HEK293 (cell line): ENCODE measurements around the gene CHCHD10.

ENCODE experiments used
- CTCF ChIA-PET: fragments of 350-600 bp; formaldehyde crosslinking; extraction: SDS; loops from one replicate; lab custom pipeline; 2021; ENCODE audit warnings: antibody characterized with exemption; lab: Yijun Ruan, JAX
- POLR2A ChIA-PET: fragments of 300-600 bp; formaldehyde crosslinking; extraction: SDS; loops from one replicate; lab custom pipeline; 2020; ENCODE audit warnings: antibody characterized with exemption, inconsistent platforms; lab: Yijun Ruan, JAX
- H3K27ac ChIP-seq: fragments of 200-500 bp; sonication (Bioruptor generic); 2 replicates; pipeline ENCODE4 v1.5.1; 2014; ENCODE audit warnings: low read depth, low read length, control low read depth, inconsistent platforms; ENCODE audit errors: extremely low read depth
- H3K36me3 ChIP-seq, 2 experiments: fragments of 200-500 bp in 1 of 2; sonication (Bioruptor generic) in 1 of 2; 1 replicate in 1 of 2; 2 replicates in 1 of 2; pipeline ENCODE4 v1.5.1; 2014 to 2017; ENCODE audit warnings: inconsistent platforms in 2 of 2, low read length in 2 of 2; ENCODE audit not compliant: control insufficient read depth in 2 of 2, insufficient read depth in 1 of 2
- H3K4me1 ChIP-seq: fragments of 200-500 bp; sonication (Bioruptor generic); 2 replicates; pipeline ENCODE4 v1.5.1; 2014; ENCODE audit warnings: mild to moderate bottlenecking, low read length, inconsistent platforms; ENCODE audit not compliant: control insufficient read depth, insufficient read depth
- H3K4me3 ChIP-seq: 2 replicates; pipeline ENCODE4 v1.5.1; 2011; ENCODE audit warnings: low read depth, mild to moderate bottlenecking, control low read depth, low read length, moderate library complexity
- H3K9me3 ChIP-seq: fragments of 200-500 bp; sonication (Bioruptor generic); 2 replicates; pipeline ENCODE4 v1.5.1; 2014; ENCODE audit warnings: low read depth, low read length, inconsistent platforms; ENCODE audit not compliant: control insufficient read depth, insufficient read depth
- IKZF3 ChIP-seq: fragments of 450-650 bp; IDR thresholded peaks from 2 replicates; pipeline ENCODE4 v1.5.0; 2018; ENCODE audit warnings: missing biosample characterization, mild to moderate bottlenecking, missing genetic modification characterization, moderate library complexity
- OVOL3 ChIP-seq: fragments of 450-650 bp; formaldehyde crosslinking; IDR thresholded peaks from 2 replicates; pipeline ENCODE4 v1.5.1; 2016; ENCODE audit warnings: missing biosample characterization, missing genetic modification characterization
- PRDM2 ChIP-seq: fragments of 450-650 bp; formaldehyde crosslinking; IDR thresholded peaks from 2 replicates; pipeline ENCODE4 v1.5.1; 2016; ENCODE audit warnings: missing biosample characterization, missing genetic modification characterization, borderline replicate concordance
- SALL2 ChIP-seq: fragments of 450-650 bp; formaldehyde crosslinking; IDR thresholded peaks from 2 replicates; pipeline ENCODE4 v1.5.0; 2017; ENCODE audit warnings: missing biosample characterization, mild to moderate bottlenecking, missing genetic modification characterization, borderline replicate concordance
- TCF7L2 ChIP-seq: IDR thresholded peaks from 2 replicates; pipeline ENCODE4 v1.6.1; 2011; ENCODE audit warnings: low read depth, mild to moderate bottlenecking, inconsistent platforms, low read length, moderate library complexity, borderline replicate concordance
- ZBTB44 ChIP-seq: fragments of 450-650 bp; IDR thresholded peaks from 2 replicates; pipeline ENCODE4 v1.5.1; 2018; ENCODE audit warnings: missing biosample characterization, mild to moderate bottlenecking, missing genetic modification characterization
- ZNF148 ChIP-seq: fragments of 450-650 bp; formaldehyde crosslinking; IDR thresholded peaks from 2 replicates; pipeline ENCODE4 v1.5.0; 2017; ENCODE audit warnings: missing biosample characterization, missing genetic modification characterization, borderline replicate concordance
- ZNF169 ChIP-seq: fragments of 450-650 bp; formaldehyde crosslinking; IDR thresholded peaks from 2 replicates; pipeline ENCODE4 v1.5.1; 2016; ENCODE audit warnings: missing biosample characterization, missing genetic modification characterization
- ZNF184 ChIP-seq: fragments of 450-650 bp; IDR thresholded peaks from 2 replicates; pipeline ENCODE4 v1.5.1; 2018; ENCODE audit warnings: missing biosample characterization, mild to moderate bottlenecking, missing genetic modification characterization
- ZNF2 ChIP-seq: fragments of 450-650 bp; formaldehyde crosslinking; IDR thresholded peaks from 2 replicates; pipeline ENCODE4 v1.5.1; 2016; ENCODE audit warnings: missing biosample characterization, missing genetic modification characterization
- ZNF214 ChIP-seq: fragments of 450-650 bp; formaldehyde crosslinking; IDR thresholded peaks from 2 replicates; pipeline ENCODE4 v1.5.1; 2017; ENCODE audit warnings: missing biosample characterization, mild to moderate bottlenecking, missing genetic modification characterization, borderline replicate concordance
- ZNF223 ChIP-seq: fragments of 450-650 bp; formaldehyde crosslinking; IDR thresholded peaks from 2 replicates; pipeline ENCODE4 v1.5.1; 2016; ENCODE audit warnings: missing biosample characterization, missing genetic modification characterization
- ZNF302 ChIP-seq: fragments of 450-650 bp; formaldehyde crosslinking; IDR thresholded peaks from 2 replicates; pipeline ENCODE4 v1.5.1; 2016; ENCODE audit warnings: missing biosample characterization, missing genetic modification characterization, low read depth
- ZNF311 ChIP-seq: fragments of 450-650 bp; formaldehyde crosslinking; IDR thresholded peaks from 2 replicates; pipeline ENCODE4 v1.5.1; 2017; ENCODE audit warnings: missing biosample characterization, missing genetic modification characterization, borderline replicate concordance
- ZNF350 ChIP-seq: fragments of 450-650 bp; formaldehyde crosslinking; IDR thresholded peaks from 2 replicates; pipeline ENCODE4 v1.5.0; 2017; ENCODE audit warnings: missing biosample characterization, mild to moderate bottlenecking, missing genetic modification characterization
- ZNF391 ChIP-seq: fragments of 450-650 bp; formaldehyde crosslinking; IDR thresholded peaks from 2 replicates; pipeline ENCODE4 v1.5.1; 2016; ENCODE audit warnings: low read depth, missing biosample characterization, missing genetic modification characterization, borderline replicate concordance
- ZNF426 ChIP-seq: fragments of 450-650 bp; formaldehyde crosslinking; IDR thresholded peaks from 2 replicates; pipeline ENCODE4 v1.5.1; 2017; ENCODE audit warnings: missing biosample characterization, missing genetic modification characterization, mild to moderate bottlenecking, inconsistent platforms, moderate library complexity
- ZNF548 ChIP-seq: fragments of 450-650 bp; formaldehyde crosslinking; IDR thresholded peaks from 2 replicates; pipeline ENCODE4 v1.5.1; 2016; ENCODE audit warnings: missing biosample characterization, missing genetic modification characterization
- ZNF555 ChIP-seq: fragments of 450-650 bp; formaldehyde crosslinking; conservative IDR thresholded peaks from 2 replicates; pipeline ENCODE4 v1.5.1; 2017; ENCODE audit warnings: missing biosample characterization, mild to moderate bottlenecking, missing genetic modification characterization, inconsistent platforms
- ZNF658 ChIP-seq: fragments of 450-650 bp; formaldehyde crosslinking; IDR thresholded peaks from 2 replicates; pipeline ENCODE4; 2016; ENCODE audit warnings: missing biosample characterization, missing genetic modification characterization
- ZNF777 ChIP-seq: fragments of 450-650 bp; formaldehyde crosslinking; IDR thresholded peaks from 2 replicates; pipeline ENCODE4 v1.5.1; 2017; ENCODE audit warnings: missing biosample characterization, missing genetic modification characterization, borderline replicate concordance
- ZNF792 ChIP-seq: fragments of 450-650 bp; formaldehyde crosslinking; IDR thresholded peaks from 2 replicates; pipeline ENCODE4 v1.5.1; 2016; ENCODE audit warnings: missing biosample characterization, missing genetic modification characterization

CHCHD10 gene

DNA sequence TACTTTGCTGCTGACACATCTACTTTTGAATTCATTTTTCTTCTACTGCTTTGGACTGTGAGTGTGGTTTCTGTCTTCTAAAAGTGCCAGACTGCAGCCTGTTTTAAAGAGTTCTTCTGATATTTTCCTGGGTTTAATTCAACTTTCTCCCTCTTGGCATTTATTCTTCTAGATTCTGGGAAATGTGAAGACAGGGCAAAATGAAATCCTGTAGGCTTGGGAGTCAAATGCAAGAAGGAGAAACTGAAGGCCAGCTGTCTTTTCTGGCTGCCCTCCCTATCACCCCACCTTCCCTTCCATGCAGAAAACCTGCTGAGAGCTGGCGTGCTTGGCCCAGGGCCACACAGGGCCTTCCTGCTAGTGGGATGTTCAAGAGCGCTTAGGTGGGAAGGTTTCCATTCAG, 24.5 kb downstream of the CHCHD10 start:
- H3K36me3 ChIP-seq, result peaks cover 13 to 48% of the 10 kb centered on the region in 2 experiments
- ChIA-PET POLR2A (no interaction called here), CTCF (no interaction called here)
- no peak overlapping the region for H3K27ac ChIP-seq
- H3K9me3 ChIP-seq, result no peaks in the 10 kb centered on the region
- H3K4me1 ChIP-seq, result no peaks in the 10 kb centered on the region
- TF ChIP-seq IKZF3 (tag by site-specific recombination) (no peak), ZNF2 (tag by site-specific recombination) (no peak), ZBTB44 (no peak), ZNF302 (no peak), ZNF548 (tag by site-specific recombination) (no peak), ZNF792 (tag by site-specific recombination) (no peak), ZNF311 (tag by site-specific recombination) (no peak), ZNF426 (tag by site-specific recombination) (no peak), OVOL3 (tag by site-specific recombination) (no peak), ZNF350 (tag by site-specific recombination) (no peak), ZNF777 (tag by site-specific recombination) (no peak), ZNF658 (tag by site-specific recombination) (no peak), ZNF391 (tag by site-specific recombination) (no peak), ZNF169 (no peak), ZNF555 (tag by site-specific recombination) (no peak), ZNF148 (tag by site-specific recombination) (no peak), SALL2 (no peak), ZNF223 (tag by site-specific recombination) (no peak)
- H3K4me3 ChIP-seq, result no peak overlapping the region

DNA sequence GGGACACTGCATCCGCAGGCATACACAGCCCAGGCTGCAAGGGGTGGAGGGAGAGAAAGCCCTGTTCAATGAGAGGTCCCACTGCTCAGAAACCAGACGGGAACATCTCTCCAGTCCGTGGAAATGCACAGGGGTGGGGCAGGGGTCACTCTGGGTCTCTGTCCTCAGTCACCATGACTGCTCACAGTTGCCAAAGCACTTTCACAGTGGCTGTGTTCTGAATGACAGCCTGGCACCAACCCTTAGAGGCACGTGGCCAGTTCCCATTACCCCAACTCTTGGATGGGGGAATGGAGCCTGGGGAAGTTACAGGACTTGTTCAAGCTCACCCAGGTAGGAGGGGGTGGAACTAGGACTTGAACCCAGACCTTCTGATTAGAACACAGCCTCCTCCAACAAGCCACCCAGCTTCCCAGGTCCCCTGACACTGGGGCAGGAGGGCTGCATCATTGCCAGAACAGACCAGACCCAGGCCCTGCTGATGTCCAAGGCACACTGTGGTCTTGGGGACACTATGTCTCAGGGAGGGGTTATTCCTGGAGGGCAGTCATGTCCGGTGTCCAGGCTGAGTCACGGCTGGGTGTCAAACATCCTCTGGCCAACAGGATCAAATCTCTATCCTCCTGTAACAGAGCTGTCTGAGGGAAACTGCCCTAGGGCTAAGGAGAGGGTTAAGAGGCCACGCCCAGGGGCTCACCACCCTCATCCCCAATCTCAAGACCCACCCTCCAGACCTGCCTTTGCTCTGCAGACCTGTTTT, 25.1 kb downstream of the CHCHD10 start:
- Histone ChIP-seq H3K4me3 (no peak overlapping the region), H3K9me3 (no peaks in the 10 kb centered on the region), H3K4me1 (no peaks in the 10 kb centered on the region), H3K27ac (no peak overlapping the region), H3K36me3 (peaks cover 13 to 48% of the 10 kb centered on the region in 2 experiments)
- no peak for TF ChIP-seq TCF7L2
- no peak for TF ChIP-seq ZNF184
- TF ChIP-seq ZNF214 (tag by site-specific recombination), result peak; percentile 45; the same call in 1 of the 2 replicates
- TF ChIP-seq PRDM2 (tag by site-specific recombination), result no peak
- POLR2A ChIA-PET, result no interaction called here
- CTCF ChIA-PET, result interaction anchor here (0.6 to 1.2 kb wide), 2 partner anchors 25 to 108 kb away, joined by 3 to 5 read pairs; partner anchors contain the start of gene CHCHD10
